Anterior cingulate cortex (tissue), 58 donors: ENCODE measurements around the gene ABCB8.
"Not testable (repeated sequence)": the region's sequence is repeated elsewhere in the genome, so short reads cannot be mapped to it uniquely, and the experiment has no call there.

ENCODE experiments used
- DNase-seq, 58 donors: peaks; one replicate each; lab custom pipeline; 2025; lab: John Stamatoyannopoulos, UW

The ABCB8 gene

DNA sequence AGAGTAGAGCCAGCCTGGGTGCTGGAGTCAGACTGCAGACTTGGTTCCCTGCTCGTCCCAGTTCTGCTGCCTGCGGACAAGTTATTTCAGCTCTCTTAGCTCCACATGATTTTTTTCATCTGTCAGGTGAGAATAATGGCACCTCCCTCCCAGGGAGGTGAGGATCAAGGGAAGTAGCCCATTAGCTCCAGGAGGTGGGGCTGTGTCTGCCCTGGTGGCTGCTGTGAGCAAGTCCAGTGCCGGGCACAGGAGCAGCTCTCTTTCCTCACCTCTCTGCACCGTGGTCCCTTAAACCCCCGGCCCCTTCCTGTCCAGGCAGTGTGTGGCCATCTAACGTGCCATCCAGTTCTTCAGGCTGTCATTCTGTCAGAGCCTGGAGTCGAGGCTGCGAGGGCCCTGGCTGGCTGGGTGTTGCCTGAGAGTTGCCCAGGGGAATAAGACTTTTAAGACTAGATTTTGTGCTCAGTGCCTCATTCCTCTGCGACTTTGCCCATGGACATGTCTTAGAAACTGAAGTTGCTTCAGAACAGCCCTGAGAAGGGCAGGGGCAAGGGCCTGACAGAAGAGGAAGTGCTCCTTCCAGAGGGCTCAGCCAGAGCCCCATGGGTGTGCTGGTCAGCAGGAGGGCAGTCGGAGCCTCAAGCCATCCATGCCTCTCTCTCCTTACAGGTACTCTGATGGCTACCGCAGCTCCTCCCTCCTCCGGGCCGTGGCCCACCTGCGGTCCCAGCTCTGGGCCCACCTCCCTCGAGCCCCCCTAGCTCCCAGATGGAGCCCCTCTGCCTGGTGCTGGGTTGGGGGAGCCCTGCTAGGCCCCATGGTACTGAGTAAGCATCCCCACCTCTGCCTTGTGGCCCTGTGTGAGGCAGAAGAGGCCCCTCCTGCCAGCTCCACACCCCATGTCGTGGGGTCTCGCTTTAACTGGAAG is 5.0 kb downstream of the ABCB8 start:
- DNase-seq = no peak

DNA sequence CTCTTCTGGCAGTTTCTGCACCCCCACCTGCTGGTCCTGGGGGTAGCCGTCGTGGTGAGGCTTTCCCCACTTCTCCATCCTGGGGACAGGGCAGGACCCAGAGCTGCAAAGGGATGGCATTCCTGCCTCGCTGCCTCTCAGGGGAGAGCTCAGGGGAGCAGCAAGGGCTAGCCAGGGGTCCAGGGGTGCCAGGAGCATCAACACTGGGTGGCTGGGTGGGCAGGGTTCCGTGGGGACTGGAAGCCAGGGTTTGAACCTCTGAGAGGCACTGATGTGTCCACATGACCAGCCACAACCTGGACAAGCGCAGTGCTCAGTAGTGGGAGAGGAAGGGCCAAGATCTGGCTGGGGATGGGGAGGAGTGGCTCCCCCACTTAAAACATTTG is 5.6 kb downstream of the ABCB8 start:
- no peak for DNase-seq

DNA sequence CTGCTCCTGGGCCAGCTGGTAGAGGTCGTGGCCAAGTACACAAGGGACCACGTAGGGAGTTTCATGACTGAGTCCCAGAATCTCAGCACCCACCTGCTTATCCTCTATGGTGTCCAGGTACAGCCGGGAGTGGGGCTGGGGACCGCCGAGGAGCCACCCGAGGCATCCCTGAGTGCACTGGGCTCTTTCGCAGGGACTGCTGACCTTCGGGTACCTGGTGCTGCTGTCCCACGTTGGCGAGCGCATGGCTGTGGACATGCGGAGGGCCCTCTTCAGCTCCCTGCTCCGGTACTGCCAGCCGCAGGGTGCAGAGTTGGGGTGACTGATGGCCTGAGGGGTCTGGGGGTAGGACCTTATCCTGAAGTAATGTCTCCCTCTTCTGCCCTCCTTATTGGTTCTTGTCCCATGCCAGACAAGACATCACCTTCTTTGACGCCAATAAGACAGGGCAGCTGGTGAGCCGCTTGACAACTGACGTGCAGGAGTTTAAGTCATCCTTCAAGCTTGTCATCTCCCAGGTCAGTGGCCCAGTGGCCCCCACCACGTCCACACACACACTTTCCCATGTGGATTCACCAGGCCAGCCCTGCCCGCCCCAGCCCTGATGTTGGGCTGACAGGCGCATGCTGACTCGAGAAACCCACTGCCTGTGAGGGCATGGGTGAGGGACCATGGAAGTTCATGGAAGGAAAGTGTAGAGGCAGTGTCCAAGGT is 6.2 kb downstream of the ABCB8 start:
- DNase-seq = no peak

DNA sequence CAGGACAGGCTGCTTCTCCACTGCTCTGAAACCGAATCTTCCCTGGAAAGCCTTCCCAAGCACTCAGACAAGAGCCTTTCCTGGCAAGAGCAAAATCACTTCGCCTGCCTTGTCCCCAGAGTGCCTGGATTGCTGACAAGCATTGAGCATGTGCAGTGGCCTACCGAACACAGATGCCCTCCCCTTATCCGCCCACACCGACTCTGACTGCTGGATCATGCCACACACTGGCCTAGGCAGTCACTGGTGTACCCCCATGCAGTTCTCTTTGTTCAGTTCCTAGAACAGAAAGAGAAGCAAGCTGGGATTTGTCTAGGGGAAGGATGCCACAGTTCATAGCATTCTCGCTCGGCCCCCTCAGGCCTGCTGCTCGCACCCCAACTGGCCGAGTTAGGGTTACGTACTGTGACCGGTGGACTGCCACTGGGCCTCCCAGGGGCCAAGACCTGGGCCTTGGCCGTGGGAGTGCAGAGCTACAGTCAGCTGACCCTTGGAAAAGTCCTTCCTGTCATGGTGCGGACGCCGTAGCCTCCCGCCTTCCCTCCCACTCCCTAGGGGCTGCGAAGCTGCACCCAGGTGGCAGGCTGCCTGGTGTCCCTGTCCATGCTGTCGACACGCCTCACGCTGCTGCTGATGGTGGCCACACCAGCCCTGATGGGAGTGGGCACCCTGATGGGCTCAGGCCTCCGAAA is 6.9 kb downstream of the ABCB8 start:
- DNase-seq = peak in 4 of 58 donors; percentile 18 to 39 (median 20)

DNA sequence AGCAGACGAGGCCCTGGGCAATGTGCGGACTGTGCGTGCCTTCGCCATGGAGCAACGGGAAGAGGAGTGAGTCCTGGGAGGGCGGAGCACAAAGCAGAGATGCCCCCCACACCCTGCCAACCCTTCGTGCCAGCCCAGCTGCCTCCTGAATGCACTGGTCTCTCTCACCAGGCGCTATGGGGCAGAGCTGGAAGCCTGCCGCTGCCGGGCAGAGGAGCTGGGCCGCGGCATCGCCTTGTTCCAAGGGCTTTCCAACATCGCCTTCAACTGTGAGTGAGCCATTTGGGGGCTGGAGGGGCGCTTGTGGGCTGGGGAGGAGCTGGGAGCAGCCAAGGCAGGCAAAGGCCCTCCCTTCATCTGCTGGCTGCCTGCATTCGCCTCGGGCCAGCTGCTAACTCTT is 7.7 kb downstream of the ABCB8 start:
- no peak for DNase-seq

GRCh38 chr7:151038951-151039849 is 10.9 kb downstream of the ABCB8 start:
- DNase-seq = peak in 2 of 58 donors; percentile 25 to 36

- no peak for DNase-seq
Observed at GRCh38 chr7:151039850-151040548, 11.7 kb downstream of the ABCB8 start.

DNA sequence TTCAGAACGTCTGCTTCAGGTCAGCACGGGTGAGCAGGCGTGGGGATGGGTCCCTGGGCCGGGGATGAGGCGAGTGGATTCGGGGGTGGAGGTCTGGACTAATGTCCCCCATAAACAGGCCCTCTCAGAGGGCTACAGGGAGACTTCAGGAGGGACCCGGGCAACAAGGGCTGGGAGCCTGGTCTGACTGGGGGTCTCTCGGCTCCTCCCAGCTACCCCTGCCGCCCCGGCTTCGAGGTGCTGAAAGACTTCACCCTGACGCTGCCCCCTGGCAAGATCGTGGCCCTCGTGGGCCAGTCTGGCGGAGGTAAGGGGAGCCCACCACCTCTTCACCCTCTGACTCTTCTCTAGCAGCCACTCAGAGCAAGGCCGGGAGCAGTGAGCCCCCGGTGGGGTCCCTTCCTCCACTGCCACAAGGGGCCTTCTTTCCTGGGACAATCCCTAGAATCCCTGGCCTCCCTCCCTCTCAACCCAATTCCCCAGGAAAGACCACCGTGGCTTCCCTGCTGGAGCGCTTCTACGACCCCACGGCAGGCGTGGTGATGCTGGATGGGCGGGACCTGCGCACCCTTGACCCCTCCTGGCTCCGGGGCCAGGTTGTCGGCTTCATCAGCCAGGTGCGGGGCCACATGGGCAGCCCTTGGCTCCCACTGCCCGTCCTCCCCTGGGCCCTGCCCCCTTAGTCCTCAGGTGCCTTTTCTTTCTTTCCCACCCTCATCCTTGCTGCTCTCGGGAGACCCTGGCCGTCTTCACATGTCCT is 12.5 kb downstream of the ABCB8 start:
- DNase-seq = no peak

DNA sequence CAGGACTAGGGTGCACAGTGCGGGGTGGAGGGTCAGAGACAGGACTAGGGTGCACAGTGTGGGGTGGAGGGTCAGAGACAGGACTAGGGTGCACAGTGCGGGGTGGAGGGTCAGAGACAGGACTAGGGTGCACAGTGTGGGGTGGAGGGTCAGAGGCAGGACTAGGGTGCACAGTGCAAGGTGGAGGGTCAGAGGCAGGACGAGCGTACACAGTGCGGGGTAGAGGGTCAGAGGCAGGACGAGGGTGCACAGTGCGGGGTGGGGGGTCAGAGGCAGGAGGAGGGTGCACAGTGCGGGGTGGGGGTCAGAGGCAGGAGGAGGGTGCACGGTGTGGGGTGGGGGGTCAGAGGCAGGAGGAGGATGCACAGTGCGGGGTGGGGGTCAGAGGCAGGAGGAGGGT is 15.2 kb downstream of the ABCB8 start:
- not testable (repeated sequence) for DNase-seq

- no peak for DNase-seq
Observed at GRCh38 chr7:151043959-151044358, 15.7 kb downstream of the ABCB8 start.

DNA sequence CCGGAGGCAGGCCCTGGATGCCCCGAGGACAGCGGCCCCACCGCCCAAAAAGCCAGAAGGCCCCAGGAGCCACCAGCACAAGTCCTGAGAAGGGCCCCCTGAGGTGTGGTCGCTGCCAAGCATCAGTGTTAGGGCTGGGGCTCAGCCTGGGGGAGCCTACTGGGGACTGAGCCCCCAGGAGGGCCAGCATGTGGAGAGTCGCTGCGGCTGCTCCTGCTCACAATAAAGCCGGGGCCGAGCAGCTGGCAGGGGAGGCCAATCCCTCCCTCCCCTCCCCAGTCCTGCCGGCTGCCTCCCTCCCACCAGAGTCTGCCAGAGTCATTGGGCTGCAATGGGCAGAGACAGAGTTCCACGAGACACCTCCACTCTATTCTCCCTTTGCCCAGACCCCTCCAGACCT is 17.0 kb downstream of the ABCB8 start:
- DNase-seq = no peak

DNA sequence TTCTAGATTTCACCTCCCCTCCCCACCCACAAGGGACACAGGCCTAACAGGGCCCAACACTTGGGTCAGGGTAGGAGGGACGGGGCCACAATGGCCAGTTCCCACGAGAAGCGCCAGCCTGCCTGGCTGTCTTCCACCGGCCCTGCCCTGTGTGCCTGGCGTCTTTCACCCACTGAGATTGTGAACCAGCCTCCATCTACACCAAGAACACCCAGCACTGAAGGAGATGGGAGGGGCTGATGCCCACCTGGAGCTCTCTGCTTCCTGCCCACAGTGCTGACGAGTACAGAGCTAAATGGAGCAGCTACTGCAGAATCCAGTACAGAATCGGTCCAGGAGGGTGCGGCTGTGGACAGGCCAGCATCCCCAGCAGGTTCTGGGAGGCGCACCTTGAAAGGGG is 17.7 kb downstream of the ABCB8 start:
- peak in 2 of 58 donors; percentile 17 to 20 for DNase-seq

GRCh38 chr7:151046603-151047573 is 18.6 kb downstream of the ABCB8 start:
- DNase-seq = peak in 7 of 58 donors; percentile 14 to 34 (median 24)

DNA sequence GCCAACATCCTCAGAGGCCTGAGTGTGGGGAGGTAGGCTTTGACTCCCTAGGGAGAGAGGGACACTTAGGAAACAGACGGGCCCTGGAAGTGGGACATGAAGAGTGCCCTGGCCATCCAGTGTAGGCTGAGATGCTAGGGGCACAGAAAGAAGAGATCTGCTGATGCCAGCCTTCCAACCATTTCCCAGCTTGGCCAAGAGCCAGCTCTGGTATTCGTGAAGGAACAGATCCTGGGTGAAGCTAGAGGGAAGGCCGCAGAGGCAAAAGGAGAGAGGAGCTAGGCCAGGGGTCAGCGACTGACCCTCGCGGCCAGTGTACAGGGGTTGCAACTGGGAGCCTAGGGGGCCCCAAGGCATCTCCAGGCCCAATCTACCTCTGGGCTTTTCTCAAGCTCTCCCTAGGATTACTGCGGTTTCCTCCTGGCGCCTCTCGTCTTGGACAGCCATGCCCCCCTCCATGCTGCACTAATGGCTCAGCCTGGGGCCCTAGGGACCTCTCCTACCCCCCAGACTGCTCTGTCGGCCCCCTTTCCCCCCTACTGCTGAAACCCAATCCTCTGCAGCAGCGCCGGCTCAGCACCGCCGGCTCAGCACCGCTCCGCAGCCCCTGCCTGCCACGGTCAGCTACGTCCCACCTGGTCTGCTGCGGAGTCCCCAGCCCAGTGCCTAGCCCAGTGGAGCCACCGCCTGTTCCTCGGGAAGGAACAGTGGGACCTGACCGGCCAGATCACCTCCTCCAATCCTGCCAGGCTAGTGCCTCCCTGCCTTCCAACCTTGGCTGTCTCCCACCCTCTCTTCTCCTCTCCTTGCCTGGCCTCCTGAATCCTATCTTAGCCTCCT is 19.9 kb downstream of the ABCB8 start, which contains the start of gene ASIC3:
Gene ASIC3, plus strand, starts transcription at position 556 of the 840 bp plus-strand sequence. CDS start 355 bp downstream, outside the sequence.
- DNase-seq = peak in 1 of 58 donors; percentile 15

DNA sequence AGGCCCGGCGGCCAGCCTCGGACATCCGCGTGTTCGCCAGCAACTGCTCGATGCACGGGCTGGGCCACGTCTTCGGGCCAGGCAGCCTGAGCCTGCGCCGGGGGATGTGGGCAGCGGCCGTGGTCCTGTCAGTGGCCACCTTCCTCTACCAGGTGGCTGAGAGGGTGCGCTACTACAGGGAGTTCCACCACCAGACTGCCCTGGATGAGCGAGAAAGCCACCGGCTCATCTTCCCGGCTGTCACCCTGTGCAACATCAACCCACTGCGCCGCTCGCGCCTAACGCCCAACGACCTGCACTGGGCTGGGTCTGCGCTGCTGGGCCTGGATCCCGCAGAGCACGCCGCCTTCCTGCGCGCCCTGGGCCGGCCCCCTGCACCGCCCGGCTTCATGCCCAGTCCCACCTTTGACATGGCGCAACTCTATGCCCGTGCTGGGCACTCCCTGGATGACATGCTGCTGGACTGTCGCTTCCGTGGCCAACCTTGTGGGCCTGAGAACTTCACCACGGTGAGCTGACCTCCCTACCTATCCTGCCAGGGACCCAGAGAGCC is 20.7 kb downstream of the ABCB8 start:
- no peak for DNase-seq

DNA sequence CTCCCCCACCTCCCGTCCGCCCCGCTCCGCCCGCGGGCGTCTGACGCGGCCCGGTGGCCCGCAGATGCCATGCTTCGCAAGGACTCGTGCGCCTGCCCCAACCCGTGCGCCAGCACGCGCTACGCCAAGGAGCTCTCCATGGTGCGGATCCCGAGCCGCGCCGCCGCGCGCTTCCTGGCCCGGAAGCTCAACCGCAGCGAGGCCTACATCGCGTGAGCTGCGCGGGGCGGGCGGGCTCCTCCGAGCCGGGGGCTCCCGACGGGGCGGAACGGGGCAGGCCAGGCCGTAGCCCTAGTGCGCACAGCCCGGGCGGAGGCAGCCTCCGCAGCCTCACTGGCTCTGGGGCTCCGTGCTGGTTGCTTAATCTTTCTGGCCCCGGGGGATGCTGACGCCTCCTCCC is 22.9 kb downstream of the ABCB8 start:
- peak in 32 of 58 donors; percentile 9 to 63 (median 32) for DNase-seq
